Activated CD4-positive, alpha-beta T cell treated with anti-CD3 and anti-CD28 coated beads, Interleukin-2, Interleukin-4, amounts not matched to agents 100 ng/mL and 50 ng/mL, durations not matched to agents 16 hours and 8 hours (primary cell): Measurements from ENCODE around the gene OOSP4A.
A peak's percentile ranks its signal among the peaks of the same experiment; 100 is the strongest.

Source experiments
- DNase-seq: peaks from one replicate; pipeline ENCODE4 v3.0.0-alpha.2; 2020; ENCODE audit warnings: low spot score

The OOSP4A gene

DNA sequence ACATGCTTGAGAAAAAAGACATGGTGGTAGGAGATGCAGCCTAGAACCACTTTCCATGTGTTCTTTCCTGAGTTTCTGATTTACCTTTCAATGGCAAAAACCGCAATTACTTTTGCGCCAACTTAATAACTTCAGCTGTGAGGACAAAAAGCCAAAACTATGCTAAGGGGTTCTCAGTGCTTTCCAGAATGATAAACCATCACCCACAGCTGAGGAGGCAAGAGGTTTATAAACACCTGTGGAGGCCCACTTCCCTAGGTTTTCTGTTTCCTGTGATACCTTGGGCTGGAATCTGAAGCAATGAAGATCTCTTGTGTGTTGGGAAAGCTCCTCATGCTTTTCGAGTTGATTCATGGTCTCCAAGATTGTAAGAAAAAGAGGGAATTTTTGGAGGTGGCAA is at the start of gene OOSP4A:
Gene OOSP4A (plus strand): TSS at position 301 of the 400 bp plus-strand sequence. CDS start 0 bp downstream, at position 301.
- no peak for DNase-seq

- DNase-seq: no peak
Observed at GRCh38 chr11:59918480-59918879, 45.4 kb upstream of the OOSP4A start.

GRCh38 chr11:59918987-59919589 is 44.7 kb upstream of the OOSP4A start:
- peak; percentile 33 for DNase-seq

DNA sequence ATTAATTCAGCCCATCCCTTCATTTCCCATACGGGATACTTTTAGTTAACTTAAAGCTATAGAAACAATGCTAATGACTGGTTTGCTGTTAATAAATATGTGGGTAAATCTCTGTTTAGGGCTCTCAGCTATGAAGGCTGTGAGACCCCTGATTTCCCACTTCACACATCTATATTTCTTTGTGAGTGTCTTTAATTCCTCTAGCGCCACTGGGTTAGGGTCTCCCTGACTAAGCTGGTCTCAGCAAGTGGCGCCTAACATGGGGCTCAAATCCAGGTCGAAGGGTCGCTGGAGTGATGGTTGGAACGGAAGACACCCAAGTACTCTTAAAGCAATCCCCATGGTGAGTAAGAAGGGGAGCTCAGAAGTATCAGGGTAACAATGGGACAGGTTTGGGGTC is 40.0 kb upstream of the OOSP4A start:
- no peak for DNase-seq

DNA sequence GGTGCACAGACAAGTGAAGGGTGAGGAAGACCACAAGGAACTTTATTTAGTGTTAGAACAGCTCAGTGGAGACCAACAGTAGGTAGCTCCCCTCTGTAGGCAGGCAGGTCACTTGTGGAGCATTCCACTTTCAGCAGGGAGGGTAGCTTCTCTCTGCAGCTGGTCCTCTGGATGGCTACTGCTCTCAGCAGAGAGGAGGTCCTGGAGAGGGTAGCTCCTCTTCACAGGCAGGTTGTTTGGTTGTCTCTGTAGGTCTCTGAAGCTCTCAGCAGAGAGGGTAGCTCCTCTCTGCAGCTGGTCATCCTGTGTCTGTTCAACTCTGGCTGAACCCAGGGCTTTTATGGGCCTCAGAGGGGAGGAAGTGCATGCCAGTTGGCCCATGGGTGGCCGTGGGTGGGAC is 32.1 kb upstream of the OOSP4A start:
- no peak for DNase-seq

GRCh38 chr11:59938132-59938531 is 25.7 kb upstream of the OOSP4A start, which contains the start of gene OOSP1:
TSS of gene OOSP1 (plus strand) at chr11:59938432. CDS start at chr11:59938455, 23 bp downstream.
- no peak for DNase-seq

- no peak for DNase-seq
Observed at GRCh38 chr11:59938718-59939117, 25.1 kb upstream of the OOSP4A start.

DNA sequence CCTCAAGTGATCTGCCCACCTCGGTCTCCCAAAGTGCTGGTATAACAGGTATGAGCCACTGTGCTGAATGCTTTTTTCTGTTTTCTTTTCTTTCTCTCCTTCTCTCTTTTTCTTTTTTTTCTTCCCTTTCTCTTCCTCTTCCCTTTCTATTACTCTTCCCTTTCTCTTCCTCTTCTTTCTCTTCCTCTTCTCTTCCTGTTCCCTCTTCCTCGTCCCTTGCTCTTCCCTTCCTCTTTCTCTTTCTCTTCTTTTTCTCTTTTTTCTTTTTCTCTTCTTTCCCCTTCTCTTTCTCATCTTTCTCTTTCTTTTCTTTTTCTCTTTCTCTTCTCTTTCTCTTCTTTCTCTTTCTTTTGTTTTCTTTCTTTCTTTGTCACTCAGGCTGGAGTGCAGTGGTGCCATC is 24.4 kb upstream of the OOSP4A start:
- DNase-seq: no peak

- no peak for DNase-seq
Observed at GRCh38 chr11:59941091-59941490, 22.7 kb upstream of the OOSP4A start.

GRCh38 chr11:59943997-59944714 is 19.7 kb upstream of the OOSP4A start:
- DNase-seq: no peak

GRCh38 chr11:59944720-59945119 is 19.1 kb upstream of the OOSP4A start:
- DNase-seq: no peak

DNA sequence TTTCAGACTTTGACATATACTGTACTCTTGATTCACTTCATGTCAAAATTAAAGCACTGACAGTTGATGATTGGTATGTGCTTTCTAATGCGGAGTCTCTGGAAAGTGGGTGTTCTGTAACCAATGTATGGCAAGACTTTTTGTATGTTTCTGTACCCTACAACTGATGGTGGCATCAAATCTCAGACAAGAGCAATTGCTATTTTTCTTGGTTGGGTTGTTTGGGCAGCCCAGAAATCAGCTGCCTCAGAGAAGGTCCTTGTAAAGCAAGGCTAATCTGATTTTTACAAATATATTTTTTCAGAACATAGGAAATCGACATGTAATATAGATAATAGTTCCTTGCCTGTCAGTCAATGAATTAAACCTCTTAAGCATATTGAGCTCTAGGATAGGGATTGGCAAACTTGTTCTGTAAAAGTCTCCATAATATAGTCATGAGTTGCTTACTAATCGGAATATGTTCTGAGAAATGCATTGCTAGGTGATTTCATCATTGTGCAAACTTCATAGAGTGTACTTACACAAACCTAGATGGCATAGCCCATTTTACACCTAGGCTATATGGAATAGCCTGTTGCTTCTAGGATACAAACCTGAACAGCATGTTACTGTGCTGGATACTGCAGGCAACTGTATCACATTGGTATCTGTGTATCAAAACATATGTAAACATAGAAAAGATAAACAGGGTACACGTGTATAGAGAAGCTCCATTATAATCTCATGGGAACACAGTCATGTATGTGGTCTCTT is 10.2 kb upstream of the OOSP4A start:
- no peak for DNase-seq

DNA sequence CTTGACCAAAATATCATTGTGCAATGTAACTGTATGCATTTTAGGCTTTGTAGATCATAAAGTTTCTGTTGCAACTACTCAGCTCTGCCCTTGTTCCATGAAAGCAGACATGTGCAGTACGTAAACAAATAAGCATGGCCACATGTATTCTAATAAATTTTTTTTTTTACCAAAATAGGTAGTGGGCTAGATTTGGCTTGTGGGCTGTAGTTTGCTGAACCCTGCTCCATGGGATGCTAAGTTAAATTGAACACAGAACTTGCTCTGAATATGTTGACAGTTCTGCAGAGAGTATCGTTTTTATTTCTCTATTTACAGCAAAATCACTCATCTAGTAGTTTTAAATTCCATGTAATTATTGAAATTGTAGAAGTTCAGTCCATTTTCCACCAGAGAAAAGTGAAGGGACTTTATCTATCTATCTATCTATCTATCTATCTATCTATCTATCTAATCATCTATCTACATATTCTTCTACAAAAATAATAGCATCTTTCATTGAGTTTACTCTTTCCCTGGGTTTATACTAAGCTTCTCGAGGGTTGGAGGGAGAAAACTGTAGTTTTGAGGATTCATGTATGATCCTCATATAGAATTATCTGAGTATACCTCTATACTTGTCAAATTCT is 9.5 kb upstream of the OOSP4A start:
- no peak for DNase-seq

- no peak for DNase-seq
Observed at GRCh38 chr11:59957094-59957493, 6.7 kb upstream of the OOSP4A start.

- no peak for DNase-seq
Observed at GRCh38 chr11:59960502-59961381, 3.1 kb upstream of the OOSP4A start.

- no peak for DNase-seq
Observed at GRCh38 chr11:59962107-59962482, 1.7 kb upstream of the OOSP4A start.

- DNase-seq: no peak
Observed at GRCh38 chr11:59965424-59965823, 1.6 kb downstream of the OOSP4A start.

DNA sequence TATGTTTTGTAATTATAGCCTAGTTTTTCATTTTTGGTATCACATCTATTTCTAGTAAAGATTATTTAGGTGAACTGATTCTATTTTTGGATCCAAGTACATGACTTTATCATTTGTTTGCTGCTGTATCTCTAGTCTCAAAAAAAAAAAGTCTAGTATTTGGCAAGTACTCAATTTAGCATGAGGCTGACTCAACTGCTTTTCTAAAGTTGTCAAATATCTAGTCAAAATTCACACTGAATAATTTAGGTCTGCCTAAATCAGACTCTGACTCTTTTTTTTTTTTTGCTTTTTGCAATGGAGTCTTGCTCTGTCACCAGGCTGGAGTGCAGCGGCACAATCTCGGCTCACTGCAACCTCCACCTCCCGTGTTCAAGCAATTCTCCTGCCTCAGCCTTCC is 2.4 kb downstream of the OOSP4A start:
- no peak for DNase-seq

- DNase-seq: no peak
Observed at GRCh38 chr11:59967677-59968394, 4.0 kb downstream of the OOSP4A start.

DNA sequence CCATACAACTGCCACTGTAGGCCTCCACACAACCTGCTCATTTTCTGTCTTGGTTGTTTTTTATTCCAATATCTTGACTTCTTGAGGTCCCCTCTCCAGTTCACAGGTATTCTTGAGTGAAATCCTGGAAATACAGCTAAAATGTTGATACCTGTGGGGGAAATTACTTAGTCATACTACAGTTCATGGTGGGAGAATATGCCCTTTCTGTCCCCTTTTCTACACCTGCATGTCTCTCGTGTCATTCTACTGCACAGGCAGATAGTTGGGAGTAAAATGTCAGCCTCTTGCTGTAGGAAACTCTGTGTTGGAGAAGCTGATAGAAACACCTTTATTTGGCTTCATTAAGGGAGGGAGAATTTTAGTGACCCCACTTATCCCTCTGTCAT is 4.6 kb downstream of the OOSP4A start:
- no peak for DNase-seq

DNA sequence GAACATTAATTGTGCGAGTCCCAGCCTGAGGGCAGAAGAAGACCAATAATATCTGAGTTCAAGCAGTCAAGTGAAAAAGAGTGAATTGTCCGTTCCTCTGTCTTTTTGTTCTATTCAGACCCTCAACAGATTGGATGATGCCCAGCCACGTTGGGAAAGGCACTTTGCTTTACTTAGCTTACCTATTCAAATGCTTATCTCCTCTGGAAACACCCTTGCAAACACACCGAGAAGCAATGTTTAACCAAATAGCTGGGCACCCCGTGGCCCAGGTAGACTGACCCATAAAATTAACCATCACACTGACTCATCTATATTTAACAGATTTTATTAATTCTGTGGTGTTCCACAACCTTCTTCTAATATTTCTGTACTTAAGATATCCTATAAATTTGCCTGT is 9.3 kb downstream of the OOSP4A start:
- DNase-seq: no peak
